SK-N-SH (cell line): ENCODE results near the gene PRKN. TPM values are rescaled to one million over a fixed set of nuclear protein-coding genes. Genes with fewer than 3 reads are reported as not detected.

ENCODE experiments used
- CTCF ChIA-PET: fragments of 300-600, 350-600 bp; formaldehyde crosslinking; extraction: SDS; loops from one replicate; lab custom pipeline; 2021; lab: Yijun Ruan, JAX
- POLR2A ChIA-PET: fragments of 350-600 bp; sonication (Branson Sonifier 250); formaldehyde crosslinking; extraction: SDS; loops from one replicate; lab custom pipeline; 2020; ENCODE audit warnings: antibody characterized with exemption, inconsistent platforms; lab: Yijun Ruan, JAX
- DNase-seq: peaks from one replicate; pipeline ENCODE4 v3.0.0; 2012
- H2AFZ ChIP-seq: fragments of 200-600 bp; sonication (generic); 2 replicates; pipeline ENCODE4 v1.8.1; 2016; ENCODE audit warnings: antibody characterized with exemption, mild to moderate bottlenecking, low read depth
- H3F3A ChIP-seq: fragments of 200-600 bp; sonication (generic); replicated peaks from 2 replicates; pipeline ENCODE3; 2016; ENCODE audit warnings: antibody characterized with exemption, mild to moderate bottlenecking; ENCODE audit not compliant: insufficient read depth
- H3K27ac ChIP-seq, 2 experiments: fragments of 200-500 bp in 1 of 2; fragments of 200-600 bp in 1 of 2; sonication (Bioruptor generic) in 1 of 2; sonication (generic), shearing (Covaris generic) in 1 of 2; 2 replicates each; pipeline versions ENCODE4 v1.5.1 to v1.6.1; 2014 to 2016; ENCODE audit warnings: low read depth in 2 of 2, inconsistent platforms in 1 of 2, low read length in 1 of 2, mild to moderate bottlenecking in 1 of 2, mixed read lengths in 1 of 2
- H3K27me3 ChIP-seq: fragments of 200-600 bp; sonication (generic), shearing (Covaris generic); 2 replicates; pipeline ENCODE4 v1.6.1; 2016; ENCODE audit warnings: mixed run types; ENCODE audit not compliant: insufficient read depth
- H3K36me3 ChIP-seq, 2 experiments: fragments of 200-500 bp in 1 of 2; fragments of 200-600 bp in 1 of 2; sonication (Bioruptor generic) in 1 of 2; sonication (generic) in 1 of 2; replicated peaks in 1 of 2; 2 replicates each; pipeline versions ENCODE3 to v1.5.1; 2014 to 2016; ENCODE audit warnings: low read length in 1 of 2, mild to moderate bottlenecking in 1 of 2; ENCODE audit not compliant: insufficient read depth in 2 of 2, control insufficient read depth in 1 of 2
- H3K4me1 ChIP-seq, 2 experiments: fragments of 200-500 bp in 1 of 2; fragments of 200-600 bp in 1 of 2; sonication (Bioruptor generic) in 1 of 2; sonication (generic), shearing (Covaris generic) in 1 of 2; 2 replicates each; pipeline versions ENCODE4 v1.5.1 to v1.6.1; 2014 to 2016; ENCODE audit warnings: low read depth in 1 of 2, low read length in 1 of 2, mixed run types in 1 of 2; ENCODE audit not compliant: insufficient read depth in 2 of 2, control insufficient read depth in 1 of 2
- H3K4me2 ChIP-seq: fragments of 200-600 bp; sonication (generic), shearing (Covaris generic); 2 replicates; pipeline ENCODE4 v1.6.1; 2017; ENCODE audit warnings: mixed run types
- H3K4me3 ChIP-seq, 2 experiments: fragments of 200-500 bp in 1 of 2; fragments of 200-600 bp in 1 of 2; sonication (Bioruptor generic) in 1 of 2; sonication (generic), shearing (Covaris generic) in 1 of 2; 2 replicates each; pipeline versions ENCODE4 v1.5.1 to v1.8.1; 2014 to 2016; ENCODE audit warnings: low read depth in 2 of 2, inconsistent platforms in 1 of 2, low read length in 1 of 2, mild to moderate bottlenecking in 1 of 2, mixed read lengths in 1 of 2, moderate library complexity in 1 of 2
- H3K79me2 ChIP-seq: fragments of 200-600 bp; sonication (generic); 2 replicates; pipeline ENCODE4 v1.8.1; 2017; ENCODE audit warnings: mild to moderate bottlenecking; ENCODE audit not compliant: insufficient read depth
- H3K9ac ChIP-seq: fragments of 200-600 bp; sonication (generic); 2 replicates; pipeline ENCODE4 v1.6.1; 2017; ENCODE audit warnings: mixed run types
- H3K9me2 ChIP-seq: fragments of 200-600 bp; sonication (generic); 2 replicates; pipeline ENCODE4 v1.6.1; 2017; ENCODE audit warnings: mixed run types
- H3K9me3 ChIP-seq: fragments of 200-600 bp; sonication (generic); 2 replicates; pipeline ENCODE4 v1.6.1; 2017; ENCODE audit warnings: mixed run types, mild to moderate bottlenecking, moderate library complexity
- H4K20me1 ChIP-seq: fragments of 200-600 bp; sonication (generic); 2 replicates; pipeline ENCODE4 v1.6.1; 2017; ENCODE audit warnings: mild to moderate bottlenecking, mixed run types; ENCODE audit not compliant: insufficient read depth
- FOSL2 ChIP-seq: IDR thresholded peaks from 2 replicates; pipeline ENCODE4 v1.4.0; 2012; ENCODE audit warnings: low read depth, mild to moderate bottlenecking, moderate library complexity, borderline replicate concordance
- GATA2 ChIP-seq: sonication (generic); formaldehyde crosslinking; IDR thresholded peaks from 2 replicates; pipeline ENCODE4 v1.5.0; 2020; ENCODE audit warnings: mild to moderate bottlenecking, missing genetic modification reagents
- MAX ChIP-seq: IDR thresholded peaks from 2 replicates; pipeline ENCODE4 v1.4.0; 2012; ENCODE audit warnings: low read depth
- NRF1 ChIP-seq: IDR thresholded peaks from 2 replicates; pipeline ENCODE4 v1.6.1; 2012; ENCODE audit warnings: low read depth, mild to moderate bottlenecking, low read length
- RAD21 ChIP-seq: IDR thresholded peaks from 2 replicates; pipeline ENCODE4 v1.6.1; 2012; ENCODE audit warnings: mild to moderate bottlenecking, low read length
- REST ChIP-seq: IDR thresholded peaks from 2 replicates; pipeline ENCODE4 v1.6.1; 2012; ENCODE audit warnings: mild to moderate bottlenecking, low read depth, low read length, moderate library complexity
- RXRA ChIP-seq: IDR thresholded peaks from 2 replicates; pipeline ENCODE4 v1.4.0; 2012; ENCODE audit warnings: low read depth, mild to moderate bottlenecking, borderline replicate concordance
- SMC3 ChIP-seq: IDR thresholded peaks from 2 replicates; pipeline ENCODE4 v1.6.1; 2012; ENCODE audit warnings: low read depth, low read length, improper control_type of control experiment
- TEAD4 ChIP-seq: IDR thresholded peaks from 2 replicates; pipeline ENCODE4 v1.4.0; 2012; ENCODE audit warnings: mild to moderate bottlenecking, borderline replicate concordance; ENCODE audit not compliant: insufficient read depth
- WGBS: methylation state at CpG from one replicate; pipeline ENCODE4 v1.1.6; 2017; ENCODE audit warnings: low lambda C conversion rate; 5-methylcytosine and 5-hydroxymethylcytosine counted together
- polyA plus RNA-seq, 3 experiments: library from polyadenylated mRNA; depleted of rRNA; stranded (reverse); fragments of >200 nt; gene quantifications; 2 replicates each; pipeline ENCODE4 v1.2.3, GENCODE V29; 2012

The PRKN gene
- polyA plus RNA-seq, 1 of the 3 experiments (the other 2 are of a cell fraction), result 0.76 TPM

DNA sequence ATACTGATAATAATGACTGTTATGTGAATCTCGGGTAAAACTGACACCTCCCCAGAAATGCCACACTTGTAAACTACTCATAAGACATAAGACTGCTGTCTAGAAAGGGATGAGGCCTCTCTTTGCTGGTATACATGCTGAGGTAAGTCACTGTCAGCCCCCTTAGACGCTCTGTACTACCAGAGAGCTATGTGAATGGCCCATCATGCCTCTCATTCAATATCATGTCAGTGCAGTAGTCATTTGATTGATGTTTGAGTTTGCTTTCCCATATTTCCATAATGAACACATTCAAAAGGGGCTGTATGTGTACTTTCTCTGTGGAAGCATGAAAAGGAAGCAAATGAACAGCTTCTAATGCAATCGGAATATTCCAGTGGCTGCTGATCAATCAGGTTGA, 1334.3 kb downstream of the PRKN start (continued):
- TF ChIP-seq TEAD4 (no peak), GATA2 (CRISPR knock-in tag) (no peak), REST (no peak), NRF1 (no peak), MAX (no peak)

DNA sequence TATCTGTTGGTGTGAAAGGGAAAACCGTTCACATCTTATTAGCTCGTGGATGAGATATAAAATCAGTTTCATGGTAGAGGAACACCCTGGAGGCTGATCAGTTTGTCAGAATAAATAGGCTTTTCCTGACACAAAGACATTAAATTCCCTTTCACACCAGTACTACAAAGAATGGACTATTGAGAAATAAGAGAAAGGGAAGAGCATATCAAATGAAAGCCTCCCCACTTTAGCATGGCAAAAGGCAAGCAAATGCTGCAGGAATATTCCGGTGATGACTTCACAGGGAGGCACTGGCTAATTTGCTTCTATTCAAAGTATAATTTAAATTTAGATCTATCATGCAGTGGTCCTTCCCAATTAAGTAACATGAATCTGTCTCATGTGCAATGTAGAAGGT, 1337.8 kb downstream of the PRKN start:
- Histone ChIP-seq H3F3A (no peaks in the 10 kb centered on the region), H3K27me3 (no peaks in the 10 kb centered on the region), H3K4me1 (no peaks in the 10 kb centered on the region), H2AFZ (no peak overlapping the region), H3K4me2 (no peak overlapping the region), H3K36me3 (no peaks in the 10 kb centered on the region), H3K27ac (no peak overlapping the region), H3K4me3 (no peak overlapping the region), H3K79me2 (no peaks in the 10 kb centered on the region), H3K9me2 (no peaks in the 10 kb centered on the region), H3K9me3 (no peaks in the 10 kb centered on the region; the same call in 1 of the 2 replicates), H3K9ac (no peak overlapping the region), H4K20me1 (no peaks in the 10 kb centered on the region)
- WGBS, result 52% methylated on average over 3 of the region's 3 CpGs
- no peak for DNase-seq
- ChIA-PET CTCF (no interaction called here), POLR2A (no interaction called here)
- TF ChIP-seq RAD21 (no peak), FOSL2 (no peak), SMC3 (no peak), REST (no peak), RXRA (no peak)
